ENCODE results near the gene ROR1. TPM values are rescaled to one million over a fixed set of nuclear protein-coding genes. Genes with fewer than 3 reads are reported as not detected.
"Not testable (repeated sequence)": the region's sequence is repeated elsewhere in the genome, so short reads cannot be mapped to it uniquely, and the experiment has no call there.

The ROR1 gene
- total RNA-seq, 4 donors from 2014 or later, result 10.6 to 21.7 (median 15.1) TPM

GRCh38 chr1:63810936-63811469, 37.2 kb downstream of the ROR1 start:
- Histone ChIP-seq H3K4me1 (peaks cover 17% of the 10 kb centered on the region), H3K27me3 (no peaks in the 10 kb centered on the region), H3K9me3 (no peaks in the 10 kb centered on the region), H3K4me3 (no peak overlapping the region), H3K36me3 (no peaks in the 10 kb centered on the region), H3K27ac (no peak overlapping the region)
- 61% methylated on average over 3 of the region's 3 CpGs for WGBS
- TF ChIP-seq POLR2A (IDR thresholded peaks at IDR 0.05), result no peak
- TF ChIP-seq CTCF (IDR thresholded peaks at IDR 0.05), result no peak
- no peak for TF ChIP-seq POLR2AphosphoS5 (IDR thresholded peaks at IDR 0.05)
- TF ChIP-seq EP300 (IDR thresholded peaks at IDR 0.05), result no peak
- DNase-seq (ENCODE audit: low spot score in 2 of 2), result no peak

- Histone ChIP-seq H3K27ac (no peak overlapping the region), H3K27me3 (no peaks in the 10 kb centered on the region), H3K9me3 (no peaks in the 10 kb centered on the region), H3K4me3 (no peak overlapping the region), H3K36me3 (no peaks in the 10 kb centered on the region), H3K4me1 (peaks cover 19% of the 10 kb centered on the region)
- DNase-seq (ENCODE audit: low spot score in 2 of 2), result no peak
- WGBS, result 96% methylated on average over 6 of the region's 6 CpGs
- no peak for TF ChIP-seq EP300 (IDR thresholded peaks at IDR 0.05)
- no peak for TF ChIP-seq POLR2AphosphoS5 (IDR thresholded peaks at IDR 0.05)
- no peak for TF ChIP-seq POLR2A (IDR thresholded peaks at IDR 0.05)
- no peak for TF ChIP-seq CTCF (IDR thresholded peaks at IDR 0.05)
These were observed 38.4 kb downstream of the ROR1 start for GRCh38 chr1:63812071-63812700.

- DNase-seq (ENCODE audit: low spot score in 2 of 2), result no peak
- no peak overlapping the region for H3K27ac ChIP-seq
- no peak overlapping the region for H3K4me3 ChIP-seq
- no peaks in the 10 kb centered on the region for H3K27me3 ChIP-seq
- H3K4me1 ChIP-seq, result peaks cover 24% of the 10 kb centered on the region
- no peaks in the 10 kb centered on the region for H3K9me3 ChIP-seq
- WGBS, result 26% methylated on average over 3 of the region's 3 CpGs
- no peak for TF ChIP-seq EP300 (IDR thresholded peaks at IDR 0.05)
- TF ChIP-seq CTCF (IDR thresholded peaks at IDR 0.05), result no peak
- no peak for TF ChIP-seq POLR2AphosphoS5 (IDR thresholded peaks at IDR 0.05)
- TF ChIP-seq POLR2A (IDR thresholded peaks at IDR 0.05), result no peak
- H3K36me3 ChIP-seq, result no peaks in the 10 kb centered on the region
These were observed 40.0 kb downstream of the ROR1 start for GRCh38 chr1:63813829-63814277.

- DNase-seq (ENCODE audit: low spot score in 2 of 2); H3K27ac ChIP-seq; H3K4me3 ChIP-seq; H3K36me3 ChIP-seq; H3K27me3 ChIP-seq; H3K9me3 ChIP-seq: not testable (repeated sequence)
- H3K4me1 ChIP-seq, result peaks cover 24% of the 10 kb centered on the region
- WGBS, result 91% methylated on average over 5 of the region's 5 CpGs
These were observed 42.5 kb downstream of the ROR1 start for GRCh38 chr1:63816217-63816815.

GRCh38 chr1:63817152-63817667, 43.4 kb downstream of the ROR1 start:
- H3K4me1 ChIP-seq, result peaks cover 24% of the 10 kb centered on the region

GRCh38 chr1:63817700-63818099, 43.9 kb downstream of the ROR1 start:
- H3K9me3 ChIP-seq, result no peaks in the 10 kb centered on the region
- no peak for DNase-seq (ENCODE audit: low spot score in 2 of 2)
- H3K36me3 ChIP-seq, result no peaks in the 10 kb centered on the region
- TF ChIP-seq POLR2AphosphoS5 (IDR thresholded peaks at IDR 0.05), result no peak
- no peak for TF ChIP-seq CTCF (IDR thresholded peaks at IDR 0.05)
- TF ChIP-seq POLR2A (IDR thresholded peaks at IDR 0.05), result no peak
- no peak for TF ChIP-seq EP300 (IDR thresholded peaks at IDR 0.05)
- no peak overlapping the region for H3K4me3 ChIP-seq
- H3K27ac ChIP-seq, result no peak overlapping the region
- H3K4me1 ChIP-seq, result peaks cover 24% of the 10 kb centered on the region
- 84% methylated on average over 6 of the region's 6 CpGs for WGBS
- H3K27me3 ChIP-seq, result no peaks in the 10 kb centered on the region

More at GRCh38 chr1:63817152-63817667, 43.4 kb downstream of the ROR1 start:
- WGBS, result 39% methylated on average over 5 of the region's 5 CpGs
- Histone ChIP-seq H3K9me3 (no peaks in the 10 kb centered on the region), H3K27ac (no peak overlapping the region), H3K4me3 (no peak overlapping the region), H3K36me3 (no peaks in the 10 kb centered on the region), H3K27me3 (no peaks in the 10 kb centered on the region)
- DNase-seq (ENCODE audit: low spot score in 2 of 2), result no peak
- no peak for TF ChIP-seq POLR2A (IDR thresholded peaks at IDR 0.05)

Measured in suprapubic skin (tissue), 4 donors.